Activated CD4-positive, alpha-beta T cell treated with anti-CD3 and anti-CD28 coated beads, Interleukin-2, amount 10 ng/mL, durations not matched to agents 24 days and 14 days (primary cell): ENCODE results near the gene ADGRG6. TPM values are rescaled to one million over a fixed set of nuclear protein-coding genes. Genes with fewer than 3 reads are reported as not detected.

Source experiments
- DNase-seq: peaks from one replicate; pipeline ENCODE4 v3.0.0; 2022
- H3K27ac Mint-ChIP-seq: one replicate; pipeline ENCODE4 v1.8.0; 2022; ENCODE audit warnings: mild to moderate bottlenecking, mixed read lengths
- H3K27me3 Mint-ChIP-seq: one replicate; pipeline ENCODE4 v1.8.0; 2022; ENCODE audit warnings: mixed read lengths
- H3K36me3 Mint-ChIP-seq: one replicate; pipeline ENCODE4 v1.8.0; 2022; ENCODE audit warnings: low read depth, mild to moderate bottlenecking, mixed read lengths
- H3K4me1 Mint-ChIP-seq: one replicate; pipeline ENCODE4 v1.8.0; 2021; ENCODE audit warnings: mixed read lengths
- H3K4me3 Mint-ChIP-seq: one replicate; pipeline ENCODE4 v1.8.0; 2022; ENCODE audit warnings: mild to moderate bottlenecking, moderate library complexity, mixed read lengths
- H3K9me3 Mint-ChIP-seq: one replicate; pipeline ENCODE4 v1.8.0; 2021; ENCODE audit warnings: mixed read lengths
- intact Hi-C: fragments of 100-400 bp; cut with micrococcal nuclease; formaldehyde crosslinking; loops from one replicate; pipeline ENCODE4 v1.15.1; 2023
- total RNA-seq: library from RNA; stranded (reverse); gene quantifications from 2 replicates; pipeline ENCODE4 v1.2.3, GENCODE V29; 2022

Gene ADGRG6
- total RNA-seq, 1 donor from 2014 or later, result not detected

GRCh38 chr6:142355520-142356174 lies 53.8 kb downstream of the ADGRG6 start:
- H3K9me3 Mint-ChIP-seq, result no peaks in the 10 kb centered on the region
- intact Hi-C loops, result no loop called here
- H3K4me1 Mint-ChIP-seq, result no peaks in the 10 kb centered on the region
- no peaks in the 10 kb centered on the region for H3K36me3 Mint-ChIP-seq
- H3K27me3 Mint-ChIP-seq, result peaks cover 2% of the 10 kb centered on the region
- no peak for DNase-seq
- no peak overlapping the region for H3K4me3 Mint-ChIP-seq
- no peak overlapping the region for H3K27ac Mint-ChIP-seq

- Mint-ChIP-seq H3K9me3 (no peaks in the 10 kb centered on the region), H3K4me1 (no peaks in the 10 kb centered on the region), H3K36me3 (no peaks in the 10 kb centered on the region), H3K27me3 (peaks cover 4% of the 10 kb centered on the region), H3K4me3 (no peak overlapping the region), H3K27ac (no peak overlapping the region)
- DNase-seq, result no peak
- intact Hi-C loops, result no loop called here
Measured at GRCh38 chr6:142356201-142356883, 54.5 kb downstream of the ADGRG6 start.

GRCh38 chr6:142356884-142357225 lies 55.0 kb downstream of the ADGRG6 start:
- DNase-seq, result no peak
- no peak overlapping the region for H3K27ac Mint-ChIP-seq
- H3K4me3 Mint-ChIP-seq, result no peak overlapping the region
- H3K27me3 Mint-ChIP-seq, result peaks cover 6% of the 10 kb centered on the region
- H3K4me1 Mint-ChIP-seq, result no peaks in the 10 kb centered on the region
- H3K36me3 Mint-ChIP-seq, result no peaks in the 10 kb centered on the region
- intact Hi-C loops, result no loop called here
- no peaks in the 10 kb centered on the region for H3K9me3 Mint-ChIP-seq

DNA sequence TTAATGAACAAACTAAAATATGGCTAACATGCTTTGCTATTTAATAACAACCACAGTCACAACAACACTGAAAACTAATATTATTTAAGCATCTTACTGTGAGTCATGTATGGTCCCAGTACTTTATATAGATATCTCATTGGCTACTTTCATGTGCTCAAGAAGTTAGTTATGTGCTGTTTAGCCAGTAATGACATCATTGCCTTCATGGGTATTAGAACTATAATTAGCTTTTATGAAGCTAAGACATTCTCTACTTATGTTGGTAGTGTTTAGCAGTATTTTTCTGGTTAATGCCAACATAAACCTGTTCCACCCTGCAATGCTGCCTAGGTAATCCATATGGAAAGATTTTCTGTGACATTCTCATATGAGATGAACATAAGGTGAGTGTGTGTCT lies 56.1 kb downstream of the ADGRG6 start:
- peaks cover 7% of the 10 kb centered on the region for H3K27me3 Mint-ChIP-seq
- H3K9me3 Mint-ChIP-seq, result no peaks in the 10 kb centered on the region

DNA sequence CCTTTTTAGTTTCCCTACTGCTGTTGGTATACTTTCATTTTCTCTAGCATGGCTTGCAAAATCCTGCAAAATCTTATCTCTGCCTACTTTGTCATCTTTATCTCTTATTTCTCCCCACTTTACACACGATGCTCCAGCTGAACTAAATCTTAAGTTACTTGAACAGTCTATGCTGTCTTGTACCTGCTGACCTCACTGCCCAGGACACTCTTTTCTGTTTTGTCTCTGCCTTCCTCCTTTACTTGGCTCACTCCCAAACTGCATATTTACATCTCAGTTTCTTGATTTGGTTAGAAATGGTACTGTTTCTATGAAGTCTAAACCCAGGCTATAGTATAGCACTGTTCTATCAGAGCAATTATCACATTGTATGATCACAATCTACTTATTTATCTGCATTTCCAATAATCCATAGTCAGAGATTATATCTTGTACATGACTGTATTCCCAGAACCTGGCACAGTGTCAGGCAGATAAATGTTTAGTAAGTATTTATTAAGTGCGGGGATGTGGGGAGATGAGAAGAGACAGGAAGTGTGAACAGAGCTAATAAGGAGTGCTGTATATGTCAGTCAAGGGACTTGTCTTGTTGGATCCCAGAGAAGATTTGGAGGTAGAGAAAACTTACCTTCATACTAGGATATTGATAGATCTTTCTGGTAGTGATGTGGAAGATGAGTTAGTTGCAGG lies 57.6 kb downstream of the ADGRG6 start:
- H3K4me3 Mint-ChIP-seq, result no peak overlapping the region
- peaks cover 7% of the 10 kb centered on the region for H3K27me3 Mint-ChIP-seq
- no peak for DNase-seq
- intact Hi-C loops, result no loop called here
- H3K9me3 Mint-ChIP-seq, result no peaks in the 10 kb centered on the region
- H3K4me1 Mint-ChIP-seq, result no peaks in the 10 kb centered on the region
- no peak overlapping the region for H3K27ac Mint-ChIP-seq
- no peaks in the 10 kb centered on the region for H3K36me3 Mint-ChIP-seq

More for the DNA sequence above, 56.1 kb downstream of the ADGRG6 start:
- Mint-ChIP-seq H3K4me1 (no peaks in the 10 kb centered on the region), H3K27ac (no peak overlapping the region), H3K4me3 (no peak overlapping the region), H3K36me3 (no peaks in the 10 kb centered on the region)
- no peak for DNase-seq
- intact Hi-C loops, result no loop called here

- Mint-ChIP-seq H3K4me1 (no peaks in the 10 kb centered on the region), H3K4me3 (no peak overlapping the region), H3K36me3 (no peaks in the 10 kb centered on the region), H3K27me3 (peaks cover 13% of the 10 kb centered on the region), H3K9me3 (no peaks in the 10 kb centered on the region), H3K27ac (no peak overlapping the region)
- no peak for DNase-seq
- intact Hi-C loops, result no loop called here
Measured at GRCh38 chr6:142361345-142361744, 59.5 kb downstream of the ADGRG6 start.

DNA sequence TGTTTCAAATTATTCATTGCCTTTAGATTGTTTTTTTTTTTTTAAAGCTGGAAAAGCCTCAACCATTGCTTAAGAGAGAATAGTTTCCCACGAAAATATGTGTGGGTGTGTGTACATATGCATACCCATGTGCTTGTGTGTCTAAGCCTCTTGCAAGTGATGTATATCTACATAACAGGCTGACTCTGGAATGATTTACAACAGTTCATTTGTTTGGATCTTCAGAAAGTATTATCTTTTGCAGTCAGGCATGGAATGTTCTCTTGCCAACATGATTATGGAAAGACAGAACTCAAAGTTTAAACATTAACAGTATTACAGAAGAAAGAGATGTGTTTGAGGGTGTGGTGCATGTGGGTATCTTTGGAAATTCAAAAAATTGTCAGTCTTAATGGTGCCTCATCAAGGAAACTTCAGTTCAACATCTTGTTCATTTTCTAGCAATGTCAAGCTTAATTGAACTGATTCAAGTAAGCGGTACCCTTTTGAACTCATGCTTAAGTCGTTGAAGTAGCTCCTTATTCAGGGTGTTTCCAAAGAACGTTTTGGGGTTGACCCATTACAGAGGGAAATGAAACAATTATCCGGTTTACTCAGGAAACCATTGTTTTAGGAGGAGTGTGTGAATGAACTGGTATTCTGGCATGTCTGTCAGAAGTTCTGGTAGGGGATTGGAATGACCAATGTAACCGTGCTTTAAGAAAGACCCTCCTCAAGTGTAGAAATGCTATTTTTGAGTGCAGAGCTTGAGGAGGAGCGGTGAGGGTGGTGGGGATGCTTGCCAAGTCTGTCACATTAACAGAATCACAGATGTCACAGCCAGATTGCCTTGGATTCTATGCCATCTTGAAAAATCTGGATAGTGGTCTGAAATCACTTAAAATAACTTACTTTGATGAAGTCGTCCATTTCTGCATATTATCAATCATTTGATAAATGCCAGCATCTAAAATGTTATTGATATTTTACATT lies 60.3 kb downstream of the ADGRG6 start:
- intact Hi-C loops, result no loop called here
- no peak overlapping the region for H3K4me3 Mint-ChIP-seq
- no peaks in the 10 kb centered on the region for H3K9me3 Mint-ChIP-seq
- no peaks in the 10 kb centered on the region for H3K36me3 Mint-ChIP-seq
- H3K4me1 Mint-ChIP-seq, result no peaks in the 10 kb centered on the region
- no peak overlapping the region for H3K27ac Mint-ChIP-seq
- no peak for DNase-seq
- peaks cover 13% of the 10 kb centered on the region for H3K27me3 Mint-ChIP-seq

- intact Hi-C loops, result no loop called here
- Mint-ChIP-seq H3K4me1 (no peaks in the 10 kb centered on the region), H3K9me3 (no peaks in the 10 kb centered on the region), H3K36me3 (no peaks in the 10 kb centered on the region), H3K27ac (no peak overlapping the region), H3K4me3 (no peak overlapping the region), H3K27me3 (peaks cover 11% of the 10 kb centered on the region)
- DNase-seq, result no peak
Measured at GRCh38 chr6:142367061-142367460, 65.3 kb downstream of the ADGRG6 start.

DNA sequence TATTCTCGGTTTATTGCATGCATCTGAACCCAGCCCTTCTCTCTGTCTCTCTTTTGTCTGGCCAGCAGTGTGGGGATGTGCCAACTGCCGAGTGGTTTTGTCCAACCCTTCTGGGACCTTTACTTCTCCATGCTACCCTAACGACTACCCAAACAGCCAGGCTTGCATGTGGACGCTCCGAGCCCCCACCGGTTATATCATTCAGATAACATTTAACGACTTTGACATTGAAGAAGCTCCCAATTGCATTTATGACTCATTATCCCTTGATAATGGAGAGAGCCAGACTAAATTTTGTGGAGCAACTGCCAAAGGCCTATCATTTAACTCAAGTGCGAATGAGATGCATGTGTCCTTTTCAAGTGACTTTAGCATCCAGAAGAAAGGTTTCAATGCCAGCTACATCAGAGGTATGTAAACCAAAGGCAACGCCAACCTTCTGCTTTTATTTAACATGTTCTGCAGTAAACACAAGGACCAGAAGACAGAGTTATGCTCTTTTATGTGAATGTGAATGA lies 65.8 kb downstream of the ADGRG6 start:
- H3K27ac Mint-ChIP-seq, result no peak overlapping the region
- H3K4me3 Mint-ChIP-seq, result no peak overlapping the region
- intact Hi-C loops, result no loop called here
- H3K27me3 Mint-ChIP-seq, result peaks cover 10% of the 10 kb centered on the region
- no peaks in the 10 kb centered on the region for H3K36me3 Mint-ChIP-seq
- no peaks in the 10 kb centered on the region for H3K9me3 Mint-ChIP-seq
- no peaks in the 10 kb centered on the region for H3K4me1 Mint-ChIP-seq
- no peak for DNase-seq

DNA sequence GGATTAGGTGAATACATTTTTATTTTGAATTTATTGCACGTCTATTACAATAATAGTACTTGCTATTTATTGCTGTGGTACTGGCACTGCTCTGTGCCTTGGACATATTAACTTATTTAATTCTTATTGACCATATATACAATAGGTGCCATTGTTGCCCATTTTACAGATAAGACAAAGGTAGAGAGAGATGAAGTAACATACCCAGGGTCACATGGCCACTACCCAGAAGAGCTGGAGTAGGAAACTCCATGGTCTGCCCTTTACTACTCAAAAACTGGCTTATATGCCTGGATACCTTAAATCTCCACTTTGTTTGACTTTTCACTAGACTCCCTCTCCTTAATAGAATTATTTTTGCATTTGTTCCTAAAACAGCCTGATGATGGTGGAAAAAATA lies 67.5 kb downstream of the ADGRG6 start:
- Mint-ChIP-seq H3K27ac (no peak overlapping the region), H3K27me3 (peaks cover 11% of the 10 kb centered on the region), H3K9me3 (no peaks in the 10 kb centered on the region), H3K4me1 (no peaks in the 10 kb centered on the region), H3K36me3 (no peaks in the 10 kb centered on the region), H3K4me3 (no peak overlapping the region)
- intact Hi-C loops, result no loop called here
- no peak for DNase-seq

- no peaks in the 10 kb centered on the region for H3K36me3 Mint-ChIP-seq
- no peak overlapping the region for H3K4me3 Mint-ChIP-seq
- DNase-seq, result no peak
- no peaks in the 10 kb centered on the region for H3K9me3 Mint-ChIP-seq
- no peaks in the 10 kb centered on the region for H3K4me1 Mint-ChIP-seq
- H3K27me3 Mint-ChIP-seq, result peaks cover 11% of the 10 kb centered on the region
- intact Hi-C loops, result no loop called here
- H3K27ac Mint-ChIP-seq, result no peak overlapping the region
Measured at GRCh38 chr6:142372348-142372747, 70.5 kb downstream of the ADGRG6 start.

- Mint-ChIP-seq H3K4me3 (no peak overlapping the region), H3K27ac (no peak overlapping the region), H3K4me1 (no peaks in the 10 kb centered on the region), H3K27me3 (peaks cover 13% of the 10 kb centered on the region), H3K9me3 (no peaks in the 10 kb centered on the region), H3K36me3 (no peaks in the 10 kb centered on the region)
- DNase-seq, result no peak
- intact Hi-C loops, result no loop called here
Measured at GRCh38 chr6:142373268-142374090, 71.7 kb downstream of the ADGRG6 start.
